GM21367 (cell line): ENCODE data around the gene LAMC3.

Source experiments
- ATAC-seq: cut with Tn5 transposase; IDR thresholded peaks from one replicate; pipeline ENCODE4 v1.9.1; 2021; ENCODE audit not compliant: unreplicated experiment

LAMC3 gene

GRCh38 chr9:130977811-130978221, 31.2 kb upstream of the LAMC3 start:
- no peak for ATAC-seq

GRCh38 chr9:130979591-130980385, 29.2 kb upstream of the LAMC3 start:
- ATAC-seq: no peak

GRCh38 chr9:130980526-130980925, 28.4 kb upstream of the LAMC3 start:
- ATAC-seq: no peak

GRCh38 chr9:130981002-130981755, 27.8 kb upstream of the LAMC3 start:
- ATAC-seq: no peak

- ATAC-seq: no peak
Observed at GRCh38 chr9:130981756-130982137, 27.2 kb upstream of the LAMC3 start.

- no peak for ATAC-seq
Observed at GRCh38 chr9:130982636-130983358, 26.2 kb upstream of the LAMC3 start.

DNA sequence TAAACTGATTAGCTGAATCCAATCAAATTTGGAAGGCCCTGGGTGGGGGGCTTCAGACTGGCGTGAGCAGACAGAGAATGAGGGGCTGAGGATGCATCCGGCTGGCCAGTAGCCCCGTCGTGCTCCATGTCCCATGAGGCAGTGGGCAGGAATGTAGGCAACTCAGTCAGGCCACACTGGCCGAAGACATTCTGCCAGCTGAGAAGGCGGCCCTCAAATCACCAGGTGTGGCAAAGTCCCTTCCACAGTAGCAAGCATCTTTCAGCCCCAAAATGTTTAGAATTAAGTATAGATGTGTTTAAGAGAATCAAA, 25.7 kb upstream of the LAMC3 start:
- ATAC-seq: no peak

DNA sequence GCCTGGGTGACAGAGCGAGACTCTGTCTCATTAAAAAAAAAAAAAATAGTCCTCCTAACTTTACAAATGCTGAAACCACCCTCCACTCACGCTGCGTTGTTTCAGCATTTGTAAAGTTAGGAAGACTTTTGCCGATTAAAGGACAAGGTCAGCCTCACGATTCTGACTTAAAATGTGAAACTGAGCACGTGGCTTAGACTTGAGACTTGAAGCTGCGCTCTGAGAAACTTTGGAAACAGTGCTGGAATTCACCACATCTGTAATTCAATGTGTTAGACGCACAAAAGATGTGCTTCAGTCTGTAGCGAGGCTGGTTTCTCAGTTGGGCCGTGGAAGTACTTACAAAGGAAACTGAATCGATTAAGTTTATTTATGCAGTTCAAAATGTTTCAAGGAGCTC, 25.0 kb upstream of the LAMC3 start:
- no peak for ATAC-seq

DNA sequence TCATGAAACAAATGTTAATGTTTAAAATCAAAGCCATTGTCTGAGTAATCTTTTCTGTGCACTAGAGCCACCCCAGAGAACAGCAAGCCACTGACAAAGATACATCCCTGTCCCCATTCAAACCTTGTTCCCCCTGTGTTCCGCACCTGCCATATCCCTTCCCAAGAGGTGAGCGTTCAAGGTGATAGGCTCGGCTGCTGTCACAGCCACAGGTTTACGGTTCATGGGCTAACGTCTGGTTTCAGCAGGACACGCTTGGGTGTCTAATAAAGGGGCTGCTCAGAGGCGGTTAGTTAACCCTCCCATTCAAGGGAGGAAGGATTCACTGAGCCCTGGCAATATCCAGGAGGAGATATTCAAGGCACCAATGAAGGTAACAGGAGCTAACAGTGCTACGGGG, 24.5 kb upstream of the LAMC3 start:
- no peak for ATAC-seq

GRCh38 chr9:130985029-130985428, 23.9 kb upstream of the LAMC3 start:
- ATAC-seq: no peak

- no peak for ATAC-seq
Observed at GRCh38 chr9:130985606-130986162, 23.3 kb upstream of the LAMC3 start.

DNA sequence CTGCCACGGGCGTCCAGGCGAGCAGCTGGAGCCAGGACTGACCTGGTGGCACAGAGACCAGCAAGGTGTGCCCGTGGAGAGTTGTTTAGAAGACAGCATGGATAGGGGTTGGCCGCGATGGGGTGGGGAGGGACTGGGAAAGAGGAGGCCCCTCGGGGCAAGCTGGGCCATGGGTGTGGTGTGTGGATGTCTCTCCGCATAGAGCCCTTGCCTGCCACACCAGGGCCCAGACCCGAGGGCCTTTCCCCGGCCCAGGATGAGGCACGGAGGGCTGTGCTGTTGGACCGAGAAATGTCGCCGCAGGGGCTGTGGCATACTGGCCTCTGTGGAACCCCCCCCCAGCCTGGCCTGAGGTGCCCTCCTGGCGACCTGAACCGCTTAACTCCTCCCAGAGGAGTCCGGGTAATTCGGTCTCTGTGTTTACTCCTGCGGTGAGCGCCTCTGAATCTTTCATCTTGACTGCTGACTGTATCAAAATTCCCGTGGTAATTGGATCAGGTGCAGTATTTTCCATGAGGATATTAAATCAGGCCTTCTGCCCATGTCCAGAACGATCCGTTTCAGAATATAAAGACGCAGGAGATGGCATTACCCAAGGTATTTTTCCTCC, 22.5 kb upstream of the LAMC3 start:
- ATAC-seq: no peak

GRCh38 chr9:130987054-130987453, 21.9 kb upstream of the LAMC3 start:
- ATAC-seq: no peak

DNA sequence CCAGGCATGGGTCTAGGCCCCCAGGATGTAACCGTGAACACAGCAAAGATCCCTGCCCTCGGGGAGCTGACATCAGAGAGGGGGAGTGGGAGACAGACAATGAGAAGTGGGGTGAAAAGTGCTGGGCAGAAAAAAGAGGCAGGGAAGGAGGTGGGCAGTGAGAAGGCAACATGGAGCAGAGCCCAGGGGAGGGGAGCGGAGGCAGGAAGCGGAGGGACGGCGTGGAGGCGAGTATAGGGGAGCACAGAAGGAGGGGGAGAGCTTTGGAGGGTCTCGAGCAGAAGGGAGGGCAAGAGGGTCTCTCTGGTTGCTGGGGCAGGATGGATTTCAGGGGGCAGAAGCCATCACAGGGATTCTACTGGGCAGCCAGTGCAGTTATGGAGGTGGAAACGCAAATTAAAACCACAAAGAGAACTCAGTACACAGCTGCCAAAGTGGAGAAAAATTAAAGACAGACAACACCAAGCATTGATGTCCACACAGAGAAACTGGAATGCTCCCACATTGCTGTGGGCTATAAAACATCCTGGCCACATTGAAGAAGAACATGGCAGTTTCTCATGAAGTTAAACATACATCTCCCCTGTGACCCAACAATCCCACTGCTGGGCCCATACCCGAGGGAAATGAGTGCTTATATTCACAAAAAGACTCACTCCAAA, 21.1 kb upstream of the LAMC3 start:
- no peak for ATAC-seq

DNA sequence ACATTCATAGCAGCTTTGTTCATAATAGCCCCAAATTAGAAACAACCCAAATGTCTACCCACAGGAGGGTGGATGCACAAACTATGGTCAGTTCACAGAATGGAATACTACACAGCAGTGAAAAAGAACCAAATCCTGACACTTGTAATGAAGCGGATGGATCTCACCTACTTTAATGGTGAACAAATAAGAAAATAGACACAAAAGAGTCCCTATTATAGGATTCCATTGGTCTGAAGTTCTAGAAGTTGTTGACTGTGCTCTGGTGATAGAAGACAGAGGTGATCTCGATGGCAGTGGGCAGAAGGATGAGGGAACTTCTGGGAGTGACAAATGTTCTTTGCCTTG, 20.6 kb upstream of the LAMC3 start:
- ATAC-seq: no peak

- ATAC-seq: no peak
Observed at GRCh38 chr9:130988905-130989304, 20.1 kb upstream of the LAMC3 start.

- no peak for ATAC-seq
Observed at GRCh38 chr9:130989391-130989790, 19.6 kb upstream of the LAMC3 start.

GRCh38 chr9:130989891-130990290, 19.1 kb upstream of the LAMC3 start:
- ATAC-seq: no peak

- no peak for ATAC-seq
Observed at GRCh38 chr9:130990306-130990977, 18.5 kb upstream of the LAMC3 start.
